NCI-H2227 (cell line): Measurements from ENCODE around the gene COX7A1.
"Not testable (repeated sequence)": the region's sequence is repeated elsewhere in the genome, so short reads cannot be mapped to it uniquely, and the experiment has no call there.

Experiments used
- DNase-seq: peaks from one replicate; lab custom pipeline; 2025; ENCODE audit not compliant: unreplicated experiment; lab: John Stamatoyannopoulos, UW

Gene COX7A1

GRCh38 chr19:36142046-36142445 is 10.2 kb downstream of the COX7A1 start:
- no peak for DNase-seq

DNA sequence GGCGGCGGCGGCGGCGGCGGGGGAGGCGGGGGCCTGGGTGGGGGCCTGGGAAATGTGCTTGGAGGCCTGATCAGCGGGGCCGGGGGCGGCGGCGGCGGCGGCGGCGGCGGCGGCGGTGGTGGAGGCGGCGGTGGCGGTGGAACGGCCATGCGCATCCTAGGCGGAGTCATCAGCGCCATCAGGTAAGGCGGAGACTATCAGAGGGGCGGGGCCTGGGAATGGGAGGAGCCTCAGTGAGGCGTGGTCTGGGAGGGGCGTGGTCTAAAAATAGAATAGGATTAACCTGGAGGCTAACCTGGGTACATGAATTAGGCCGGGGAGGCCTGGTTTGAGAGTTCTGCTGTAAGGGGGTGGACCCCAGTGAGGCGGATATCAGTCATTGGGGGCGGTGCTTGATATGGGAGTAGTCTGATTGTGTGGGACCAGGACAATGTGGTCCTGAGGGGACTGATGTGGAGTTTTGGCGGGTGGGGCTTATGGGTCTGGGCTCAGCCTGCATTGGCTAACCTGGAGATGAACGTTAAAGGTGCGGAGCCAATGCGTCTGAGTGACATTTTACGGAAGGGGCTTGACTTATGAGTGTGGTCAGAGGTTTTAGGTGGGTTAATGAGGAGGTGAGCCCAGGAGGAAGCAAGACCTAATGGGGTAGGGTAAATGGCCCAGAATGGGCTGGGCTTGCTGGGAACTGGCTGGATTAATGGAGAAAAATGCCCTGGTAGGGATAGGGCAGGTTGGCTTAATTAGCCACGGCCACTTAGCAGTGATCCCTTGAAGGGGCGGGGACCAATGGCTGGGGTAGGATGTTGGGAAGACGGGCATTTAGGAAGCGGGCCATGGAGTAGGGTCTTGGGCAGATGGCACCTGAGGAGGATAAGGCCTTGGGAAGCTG is 11.0 kb downstream of the COX7A1 start:
- peak; percentile 95 for DNase-seq

DNA sequence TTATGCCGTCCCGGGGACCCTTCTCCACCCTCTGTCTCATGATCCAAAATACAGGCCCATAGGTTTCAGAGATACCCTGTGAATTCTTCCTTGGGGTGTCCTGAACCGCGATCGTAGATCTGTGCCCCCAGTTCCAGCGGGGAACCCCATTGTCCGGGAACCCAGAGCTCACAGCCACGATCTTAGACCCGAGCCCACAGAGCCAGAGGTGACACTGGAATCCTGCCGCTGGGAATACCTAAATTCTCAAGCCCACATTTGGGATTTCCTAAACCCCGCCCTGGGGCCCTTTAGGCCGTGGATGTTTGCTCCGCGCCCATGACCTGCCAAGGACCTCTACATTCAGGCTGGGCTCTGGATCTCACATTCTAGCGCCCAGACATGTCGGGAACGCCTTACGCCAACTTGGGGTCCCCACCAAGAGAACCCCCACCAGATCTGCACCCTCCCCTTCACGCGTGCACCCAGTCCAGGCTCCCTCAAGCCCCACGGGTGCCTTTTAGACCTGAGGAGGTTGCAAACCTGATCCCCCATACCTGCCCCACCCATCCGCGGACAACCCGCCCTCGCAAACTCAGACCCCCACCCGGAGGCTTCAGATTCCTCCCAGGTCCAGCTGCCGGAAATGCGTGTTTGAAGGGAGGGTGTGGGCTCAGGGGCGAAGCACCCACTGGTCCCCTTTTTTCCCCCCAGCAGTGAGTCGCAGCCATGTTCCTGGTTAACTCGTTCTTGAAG is 11.8 kb downstream of the COX7A1 start:
- peak; percentile 93 for DNase-seq

DNA sequence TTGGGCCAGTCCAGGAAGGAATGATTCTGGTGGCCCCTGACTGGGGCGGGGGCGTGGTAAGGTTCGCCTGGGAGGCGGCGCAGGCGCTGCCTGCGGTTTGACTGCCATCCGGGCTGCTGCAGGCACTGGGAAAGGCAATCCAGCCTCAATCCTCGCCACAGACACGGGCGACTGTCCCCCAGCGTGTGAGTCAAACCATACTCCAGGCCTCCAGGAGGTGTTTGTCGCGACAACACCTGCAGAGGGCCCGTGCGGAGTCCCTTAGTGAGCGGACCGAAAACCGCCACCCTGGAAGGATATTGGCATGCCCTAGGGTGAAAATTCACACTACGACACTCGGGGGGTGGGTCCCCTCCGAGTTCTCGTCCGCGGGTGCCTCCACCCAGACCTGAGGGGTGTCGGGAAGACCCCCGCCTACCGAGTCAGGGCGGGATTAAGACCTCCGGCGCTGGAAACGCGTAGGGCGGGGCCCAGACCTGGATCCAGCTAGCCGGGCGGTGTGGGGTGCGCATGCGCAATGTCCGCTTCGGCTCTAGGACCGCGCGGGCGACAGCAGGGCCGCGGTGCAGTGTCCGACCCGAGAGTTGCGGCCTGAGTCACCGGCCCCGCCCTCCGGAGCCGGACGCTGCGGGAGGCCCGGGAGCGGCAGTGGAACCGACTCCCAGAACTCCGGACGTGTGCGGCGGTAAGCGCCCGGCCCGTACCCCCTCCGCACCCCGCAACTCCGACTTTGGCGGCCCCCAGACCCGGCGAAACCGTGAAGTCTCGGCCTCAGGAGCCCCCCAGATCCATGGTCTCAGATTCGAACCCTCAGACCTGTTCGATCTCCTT is 12.6 kb downstream of the COX7A1 start, which contains the start of gene CAPNS1:
TSS of gene CAPNS1 (plus strand) at position 594 of the 831 bp plus-strand sequence. CDS start 946 bp downstream, outside the sequence.
- peak; percentile 100 for DNase-seq

- DNase-seq = no peak
Observed at GRCh38 chr19:36139120-36139472, 13.2 kb downstream of the COX7A1 start.

- DNase-seq = peak; percentile 48
Observed at GRCh38 chr19:36136964-36137686, 15.1 kb downstream of the COX7A1 start.

DNA sequence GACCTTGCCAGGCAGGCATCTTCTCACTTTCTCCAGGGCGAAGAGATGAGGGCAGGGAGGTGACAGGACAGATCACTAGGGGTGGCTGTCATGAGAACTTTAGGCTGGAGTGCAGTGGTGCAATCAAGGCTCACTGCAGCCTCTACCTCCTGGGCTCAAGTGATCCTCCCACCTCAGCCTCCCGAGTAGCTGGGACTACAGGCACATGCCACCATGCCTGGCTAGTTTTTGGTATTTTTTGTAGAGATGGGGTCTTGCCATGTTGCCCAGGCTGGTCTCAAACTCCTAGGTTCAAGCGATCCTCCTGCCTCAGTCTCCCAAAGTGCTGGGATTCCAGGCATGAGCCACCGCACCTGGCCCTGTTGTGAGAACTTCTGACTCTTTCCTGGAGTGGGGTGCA is 17.4 kb downstream of the COX7A1 start:
- DNase-seq = not testable (repeated sequence)

- not testable (repeated sequence) for DNase-seq
Observed at GRCh38 chr19:36131221-36131620, 21.0 kb downstream of the COX7A1 start.

- DNase-seq = no peak
Observed at GRCh38 chr19:36128392-36128736, 23.9 kb downstream of the COX7A1 start.

DNA sequence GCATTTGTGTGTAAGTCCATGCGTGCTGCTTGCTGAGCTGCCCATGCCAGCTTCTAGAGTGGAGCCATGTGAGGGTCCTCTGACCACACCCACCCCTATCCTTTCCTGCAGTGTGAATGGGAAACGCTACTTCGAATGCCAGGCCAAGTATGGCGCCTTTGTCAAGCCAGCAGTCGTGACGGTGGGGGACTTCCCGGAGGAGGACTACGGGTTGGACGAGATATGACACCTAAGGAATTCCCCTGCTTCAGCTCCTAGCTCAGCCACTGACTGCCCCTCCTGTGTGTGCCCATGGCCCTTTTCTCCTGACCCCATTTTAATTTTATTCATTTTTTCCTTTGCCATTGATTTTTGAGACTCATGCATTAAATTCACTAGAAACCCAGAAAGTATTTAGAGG is 26.7 kb downstream of the COX7A1 start:
- no peak for DNase-seq

DNA sequence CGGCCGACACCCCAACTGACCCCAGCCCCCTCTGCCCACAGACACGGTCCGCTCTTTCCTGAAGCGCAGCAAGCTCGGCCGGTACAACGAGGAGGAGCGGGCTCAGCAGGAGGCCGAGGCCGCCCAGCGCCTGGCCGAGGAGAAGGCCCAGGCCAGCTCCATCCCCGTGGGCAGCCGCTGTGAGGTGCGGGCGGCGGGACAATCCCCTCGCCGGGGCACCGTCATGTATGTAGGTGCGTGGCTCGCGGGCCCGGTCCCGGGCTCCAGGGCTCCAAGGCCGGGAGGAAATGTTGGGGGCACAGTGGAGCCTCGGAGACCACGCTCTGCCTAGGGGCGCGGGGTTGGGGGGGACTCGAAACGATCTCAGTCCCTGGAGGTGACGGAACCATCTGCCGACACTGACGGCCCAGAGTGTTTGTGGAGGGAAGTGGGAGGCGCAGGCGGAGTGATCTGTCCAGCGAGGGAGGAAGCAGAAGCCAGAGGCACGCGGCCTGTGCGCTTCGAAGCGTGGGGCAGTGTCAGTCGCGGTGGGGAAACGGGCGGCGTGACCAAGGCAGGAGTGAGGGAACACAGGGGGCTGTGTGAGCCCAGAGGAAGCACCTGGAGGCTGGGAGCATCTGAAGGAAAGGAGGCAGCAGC is 30.6 kb downstream of the COX7A1 start:
- DNase-seq = no peak

GRCh38 chr19:36120984-36121358 is 31.3 kb downstream of the COX7A1 start:
- no peak for DNase-seq

- no peak for DNase-seq
Observed at GRCh38 chr19:36120092-36120983, 31.9 kb downstream of the COX7A1 start.

DNA sequence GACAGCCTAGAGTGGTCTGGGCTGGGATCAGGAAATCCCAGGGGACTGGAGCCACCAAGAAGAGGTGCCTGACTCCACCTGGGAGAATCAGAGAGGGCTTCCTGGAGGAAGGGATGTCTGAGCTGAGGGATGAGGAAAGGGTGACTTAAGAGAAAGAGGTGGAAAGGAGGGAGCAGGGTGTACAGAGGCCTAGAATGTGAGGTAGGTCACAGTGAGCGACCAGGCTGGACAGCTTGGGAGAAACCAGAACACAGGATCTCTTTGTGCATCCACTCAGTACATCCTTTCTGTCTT is 36.0 kb downstream of the COX7A1 start:
- DNase-seq = no peak

- peak; percentile 94 for DNase-seq
Observed at GRCh38 chr19:36115453-36116343, 36.5 kb downstream of the COX7A1 start, which contains the start of gene TBCB. Gene TBCB (plus strand): TSS chr19:36115468. CDS start chr19:36115561, 93 bp downstream.

DNA sequence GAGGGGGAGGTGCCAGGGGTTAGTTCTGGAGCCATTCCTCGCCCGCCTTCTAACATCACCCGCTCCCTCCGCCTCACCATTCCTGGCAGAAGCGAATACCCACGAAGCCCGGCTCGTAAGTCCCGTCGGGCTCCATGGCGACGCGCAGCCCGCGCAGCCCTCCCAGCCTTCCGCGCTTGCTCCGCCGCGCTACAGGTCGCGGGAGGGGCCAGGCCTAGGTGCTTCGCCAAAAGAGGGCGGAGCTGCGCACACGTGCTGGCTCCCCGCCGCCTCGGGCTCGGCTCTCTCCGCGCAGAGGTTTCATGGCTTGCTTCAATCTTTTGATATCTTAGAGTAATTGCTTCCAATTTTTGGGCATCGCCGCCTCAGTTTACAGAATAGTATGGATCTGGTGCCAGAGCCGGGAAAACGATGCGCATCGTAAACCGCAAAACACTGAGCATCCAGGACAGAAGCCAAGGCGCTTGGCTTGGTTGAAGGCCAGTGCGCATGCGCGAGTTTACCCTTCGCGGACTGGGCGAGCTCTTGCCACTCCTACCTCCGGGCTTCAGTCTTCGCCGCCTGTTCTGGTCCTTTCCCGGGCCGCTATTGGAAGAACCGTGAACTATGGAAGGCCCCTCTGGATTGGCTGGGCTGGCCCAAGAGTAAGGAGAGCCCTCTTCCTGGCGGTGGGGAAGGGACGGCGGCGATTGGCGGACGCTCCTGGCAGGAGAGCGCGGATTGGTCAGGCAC is 37.4 kb downstream of the COX7A1 start, which contains the start of gene POLR2I:
TSS of gene POLR2I (minus strand) at position 155 of the 732 bp plus-strand sequence. CDS start at position 136, 19 bp downstream.
- peak; percentile 100 for DNase-seq

DNA sequence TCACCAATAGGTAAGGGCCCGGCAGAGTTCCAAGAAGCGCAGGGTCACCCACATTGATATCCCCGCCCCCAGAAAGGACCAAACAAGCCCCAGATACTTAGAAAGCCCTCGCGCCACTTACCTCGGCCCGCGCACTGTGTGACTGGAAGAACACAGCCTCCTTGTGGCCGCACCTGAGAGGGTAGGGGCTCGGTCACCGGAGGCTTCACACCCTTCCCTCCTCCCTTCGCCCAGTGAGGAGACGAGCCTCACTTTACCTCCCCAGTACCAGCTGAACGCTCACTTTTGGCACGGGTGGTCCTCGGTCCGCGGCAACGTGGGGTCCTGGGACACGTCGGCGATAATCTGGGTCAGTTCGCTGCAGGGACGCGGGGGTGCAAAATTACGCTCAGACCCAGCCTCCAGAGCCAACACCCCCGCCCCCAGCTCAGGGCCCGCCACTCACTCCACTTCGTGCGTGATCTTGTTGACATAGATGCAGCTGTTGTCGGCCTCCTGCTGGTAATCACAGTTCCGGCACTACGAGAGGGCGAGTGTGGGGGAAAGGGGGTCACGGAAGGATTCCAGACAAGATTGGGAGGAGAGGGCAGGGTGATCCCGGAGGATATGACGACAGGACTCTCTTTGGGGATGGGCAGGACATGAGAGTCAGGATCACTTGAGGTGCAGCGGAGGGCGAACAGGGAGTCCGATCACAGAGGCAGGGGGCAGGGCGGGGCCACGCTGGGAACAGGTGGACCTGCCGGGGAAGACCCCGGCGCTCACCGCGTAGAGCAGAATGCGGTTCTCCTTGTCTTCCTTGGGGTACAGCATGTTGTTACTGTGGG is 38.1 kb downstream of the COX7A1 start:
- DNase-seq = peak; percentile 86
